ENCODE measurements around the gene ZSWIM5. TPM values are rescaled to one million over a fixed set of nuclear protein-coding genes. Genes with fewer than 3 reads are reported as not detected.

Gene ZSWIM5
- total RNA-seq, 4 donors from 2014 or later = 12.3 to 38.2 (median 13.7) TPM

GRCh38 chr1:45015683-45016082 lies 190.7 kb downstream of the ZSWIM5 start:
- Histone ChIP-seq H3K4me1 (peaks cover 9 to 28% (median 20%) of the 10 kb centered on the region in 4 donors), H3K27ac (no peak overlapping the region), H3K27me3 (no peaks in the 10 kb centered on the region), H3K36me3 (no peaks in the 10 kb centered on the region), H3K4me3 (no peak overlapping the region), H3K9me3 (no peaks in the 10 kb centered on the region)
- no peak for DNase-seq
- TF ChIP-seq POLR2A (IDR thresholded peaks at IDR 0.05) = no peak
- TF ChIP-seq EP300 (IDR thresholded peaks at IDR 0.05; ENCODE audit: low read depth) = no peak
- TF ChIP-seq POLR2AphosphoS5 (IDR thresholded peaks at IDR 0.05) = no peak
- in situ Hi-C loops (cut with MboI; ENCODE audit: low pct_ligation_motif_present in 1 of 4, low pct_unique_long_range_greater_than_20kb in 1 of 4, low sequenced_read_pairs in 3 of 4) = loop anchor here (5.0 to 25.0 kb wide), 8 partner anchors 178 to 479 kb away; partner anchors contain the start of genes TESK2 (in 3 of the 4), BEST4 (in 1 of the 4), PTCH2 (in 1 of the 4) and RPS8 (in 1 of the 4)
- 71 to 100% methylated on average over 1 to 2 of the region's 2 CpGs for WGBS, 2 donors (ENCODE audit: low coverage in 1 of 2)
- intact Hi-C loops (cut with DNase I; ENCODE audit: low total_unique reads) = no loop called here

- DNase-seq = peak; percentile 80
- H3K36me3 ChIP-seq = no peaks in the 10 kb centered on the region
- TF ChIP-seq POLR2A (IDR thresholded peaks at IDR 0.05) = no peak
- TF ChIP-seq, protein P1, sequence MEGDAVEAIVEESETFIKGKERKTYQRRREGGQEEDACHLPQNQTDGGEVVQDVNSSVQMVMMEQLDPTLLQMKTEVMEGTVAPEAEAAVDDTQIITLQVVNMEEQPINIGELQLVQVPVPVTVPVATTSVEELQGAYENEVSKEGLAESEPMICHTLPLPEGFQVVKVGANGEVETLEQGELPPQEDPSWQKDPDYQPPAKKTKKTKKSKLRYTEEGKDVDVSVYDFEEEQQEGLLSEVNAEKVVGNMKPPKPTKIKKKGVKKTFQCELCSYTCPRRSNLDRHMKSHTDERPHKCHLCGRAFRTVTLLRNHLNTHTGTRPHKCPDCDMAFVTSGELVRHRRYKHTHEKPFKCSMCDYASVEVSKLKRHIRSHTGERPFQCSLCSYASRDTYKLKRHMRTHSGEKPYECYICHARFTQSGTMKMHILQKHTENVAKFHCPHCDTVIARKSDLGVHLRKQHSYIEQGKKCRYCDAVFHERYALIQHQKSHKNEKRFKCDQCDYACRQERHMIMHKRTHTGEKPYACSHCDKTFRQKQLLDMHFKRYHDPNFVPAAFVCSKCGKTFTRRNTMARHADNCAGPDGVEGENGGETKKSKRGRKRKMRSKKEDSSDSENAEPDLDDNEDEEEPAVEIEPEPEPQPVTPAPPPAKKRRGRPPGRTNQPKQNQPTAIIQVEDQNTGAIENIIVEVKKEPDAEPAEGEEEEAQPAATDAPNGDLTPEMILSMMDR (IDR thresholded peaks at IDR 0.05) = peak; percentile 89 to 94 (median 90)
- in situ Hi-C loops (cut with MboI; ENCODE audit: low pct_ligation_motif_present in 1 of 4, low pct_unique_long_range_greater_than_20kb in 1 of 4, low sequenced_read_pairs in 3 of 4) (loop anchor here (5.0 to 25.0 kb wide), 8 partner anchors 177 to 480 kb away; partner anchors contain the start of genes TESK2 (in 3 of the 4), BEST4 (in 1 of the 4), PTCH2 (in 1 of the 4) and RPS8 (in 1 of the 4)), intact Hi-C loops (cut with DNase I; ENCODE audit: low total_unique reads) (loop anchor here (1.0 kb wide), 1 partner anchor 286 kb away; no protein-coding TSS in a partner anchor)
- WGBS, 2 donors (ENCODE audit: low coverage in 1 of 2) = 20 to 56% methylated on average over 1 to 6 of the region's 6 CpGs
- H3K27ac ChIP-seq = peak overlapping the region in 1 of 4 donors; percentile 10
- H3K4me3 ChIP-seq = no peak overlapping the region
- H3K9me3 ChIP-seq = no peaks in the 10 kb centered on the region
- no peaks in the 10 kb centered on the region for H3K27me3 ChIP-seq
- H3K4me1 ChIP-seq = peaks cover 16 to 37% (median 31%) of the 10 kb centered on the region in 4 donors
Observed at GRCh38 chr1:45014321-45015028, 191.9 kb downstream of the ZSWIM5 start.

- H3K9me3 ChIP-seq = no peaks in the 10 kb centered on the region
- in situ Hi-C loops (cut with MboI; ENCODE audit: low pct_ligation_motif_present in 1 of 4, low pct_unique_long_range_greater_than_20kb in 1 of 4, low sequenced_read_pairs in 3 of 4) (loop anchor here (10.0 to 25.0 kb wide), 7 partner anchors 176 to 481 kb away; partner anchors contain the start of genes TESK2 (in 3 of the 4), BEST4 (in 1 of the 4), PTCH2 (in 1 of the 4) and RPS8 (in 1 of the 4)), intact Hi-C loops (cut with DNase I; ENCODE audit: low total_unique reads) (loop anchor here (1.0 kb wide), 1 partner anchor 287 kb away; no protein-coding TSS in a partner anchor)
- H3K27me3 ChIP-seq = no peaks in the 10 kb centered on the region
- no peak overlapping the region for H3K27ac ChIP-seq
- WGBS, 2 donors (ENCODE audit: low coverage in 1 of 2) = 87% methylated on average over 12 of the region's 12 CpGs; no CpG with 5 or more reads in 1 of the 2 donors
- TF ChIP-seq POLR2AphosphoS5 (IDR thresholded peaks at IDR 0.05) (no peak), EP300 (IDR thresholded peaks at IDR 0.05; ENCODE audit: low read depth) (no peak), POLR2A (IDR thresholded peaks at IDR 0.05) (no peak)
- TF ChIP-seq, protein P1 (IDR thresholded peaks at IDR 0.05) = no peak
- H3K4me1 ChIP-seq = peaks cover 18 to 39% (median 34%) of the 10 kb centered on the region in 4 donors
- H3K36me3 ChIP-seq = peaks cover 0 to 5% (median 2%) of the 10 kb centered on the region in 4 donors
- H3K4me3 ChIP-seq = no peak overlapping the region
- no peak for DNase-seq
Observed at GRCh38 chr1:45013551-45014209, 192.7 kb downstream of the ZSWIM5 start.

DNA sequence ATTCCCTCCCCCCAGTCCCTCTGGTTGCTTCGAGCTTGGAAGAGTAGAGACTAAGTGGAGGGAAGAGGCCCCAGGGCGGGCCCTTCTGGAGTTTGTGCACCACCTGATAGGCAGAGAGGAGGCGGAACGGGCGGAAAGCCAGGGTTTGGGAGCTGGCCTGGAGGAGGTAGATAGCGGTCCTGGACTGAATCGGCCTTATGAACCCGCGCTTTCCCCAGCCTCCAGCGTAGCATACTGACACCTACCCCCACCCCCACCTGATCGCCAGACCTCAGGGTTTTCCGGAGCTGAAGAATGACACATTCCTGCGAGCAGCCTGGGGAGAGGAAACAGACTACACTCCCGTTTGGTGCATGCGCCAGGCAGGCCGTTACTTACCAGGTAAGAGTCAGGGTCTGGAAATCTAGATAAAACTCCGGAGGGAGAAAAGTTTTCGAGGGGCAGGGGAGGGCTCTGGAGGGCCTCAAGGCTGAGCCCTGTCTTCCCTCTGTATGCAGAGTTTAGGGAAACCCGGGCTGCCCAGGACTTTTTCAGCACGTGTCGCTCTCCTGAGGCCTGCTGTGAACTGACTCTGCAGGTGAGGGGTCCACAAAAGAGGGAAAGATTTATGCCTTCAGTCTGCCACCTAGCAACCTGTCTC lies 193.6 kb downstream of the ZSWIM5 start:
- Histone ChIP-seq H3K4me3 (peak overlapping the region; percentile 34 to 88 (median 67)), H3K9me3 (no peaks in the 10 kb centered on the region), H3K27ac (peak overlapping the region; percentile 88 to 93 (median 91)), H3K4me1 (peaks cover 18 to 39% (median 34%) of the 10 kb centered on the region in 4 donors), H3K36me3 (peaks cover 0 to 13% (median 7%) of the 10 kb centered on the region in 4 donors), H3K27me3 (no peaks in the 10 kb centered on the region)
- no peak for TF ChIP-seq POLR2A (IDR thresholded peaks at IDR 0.05)
- TF ChIP-seq POLR2AphosphoS5 (IDR thresholded peaks at IDR 0.05) = no peak
- no peak for TF ChIP-seq EP300 (IDR thresholded peaks at IDR 0.05; ENCODE audit: low read depth)
- TF ChIP-seq, protein P1 (IDR thresholded peaks at IDR 0.05) = no peak
- in situ Hi-C loops (cut with MboI; ENCODE audit: low pct_ligation_motif_present in 1 of 4, low pct_unique_long_range_greater_than_20kb in 1 of 4, low sequenced_read_pairs in 3 of 4) (loop anchor here (10.0 to 25.0 kb wide), 7 partner anchors 175 to 482 kb away; partner anchors contain the start of genes TESK2 (in 3 of the 4), BEST4 (in 1 of the 4), PTCH2 (in 1 of the 4) and RPS8 (in 1 of the 4)), intact Hi-C loops (cut with DNase I; ENCODE audit: low total_unique reads) (no loop called here)
- WGBS, 2 donors (ENCODE audit: low coverage in 1 of 2) = 11% methylated on average over 21 of the region's 21 CpGs; no CpG with 5 or more reads in 1 of the 2 donors
- peak; percentile 73 for DNase-seq

All from transverse colon (tissue), 4 donors.